ENCODE data around the gene SRSF2.
"Not testable (repeated sequence)": the region's sequence is repeated elsewhere in the genome, so short reads cannot be mapped to it uniquely, and the experiment has no call there.

Gene SRSF2, protein sequence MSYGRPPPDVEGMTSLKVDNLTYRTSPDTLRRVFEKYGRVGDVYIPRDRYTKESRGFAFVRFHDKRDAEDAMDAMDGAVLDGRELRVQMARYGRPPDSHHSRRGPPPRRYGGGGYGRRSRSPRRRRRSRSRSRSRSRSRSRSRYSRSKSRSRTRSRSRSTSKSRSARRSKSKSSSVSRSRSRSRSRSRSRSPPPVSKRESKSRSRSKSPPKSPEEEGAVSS

DNA sequence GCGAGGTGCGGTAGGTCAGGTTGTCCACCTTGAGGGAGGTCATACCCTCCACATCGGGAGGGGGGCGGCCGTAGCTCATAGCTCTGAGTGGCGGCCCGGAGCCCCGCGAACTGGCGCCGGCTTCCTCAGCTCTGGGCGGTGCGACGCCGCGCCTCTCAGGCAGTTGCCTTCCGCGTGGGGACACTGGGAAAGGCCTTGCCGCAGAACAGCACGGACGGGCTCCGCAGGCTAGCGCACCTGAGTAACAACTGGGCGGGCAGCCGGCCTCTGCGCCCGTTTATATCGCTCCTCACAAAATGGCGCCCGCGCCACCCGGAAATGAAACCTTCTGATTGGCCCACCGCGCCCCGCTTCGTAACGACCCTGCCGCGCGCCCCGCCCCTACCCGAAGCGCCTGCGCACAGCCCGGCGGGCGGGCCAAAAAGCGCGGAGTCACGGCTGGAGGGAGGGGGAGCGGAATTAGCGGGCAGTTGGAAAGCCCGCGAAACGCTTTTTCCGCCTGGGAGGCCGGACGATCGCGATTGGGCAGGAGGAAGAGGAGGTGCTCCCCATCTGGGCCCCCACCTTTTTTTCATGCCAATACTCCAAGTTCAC is at the start of gene SRSF2:
Gene SRSF2 (minus strand): TSS at position 250 of the 594 bp plus-strand sequence. CDS start 171 bp downstream, at position 79.
- peak; percentile 99 for DNase-seq

DNA sequence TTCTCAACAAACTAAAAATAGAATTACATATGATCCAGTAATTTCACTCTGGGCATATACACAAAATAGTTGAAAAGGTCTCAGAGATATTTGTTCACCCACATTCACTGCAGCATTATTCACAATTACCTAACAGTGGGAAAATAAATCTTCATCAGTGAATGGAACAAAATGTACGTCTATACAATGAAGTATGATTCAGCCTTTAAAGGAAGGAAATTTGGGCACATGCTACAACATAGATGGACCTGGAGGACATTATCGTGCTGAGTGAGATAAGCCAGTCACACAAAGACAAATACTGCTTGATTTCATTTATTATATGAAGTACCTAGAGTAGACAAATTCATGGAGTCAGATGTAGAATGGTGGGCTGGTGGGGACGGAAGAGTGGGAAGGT is 47.8 kb upstream of the SRSF2 start:
- no peak for DNase-seq

DNA sequence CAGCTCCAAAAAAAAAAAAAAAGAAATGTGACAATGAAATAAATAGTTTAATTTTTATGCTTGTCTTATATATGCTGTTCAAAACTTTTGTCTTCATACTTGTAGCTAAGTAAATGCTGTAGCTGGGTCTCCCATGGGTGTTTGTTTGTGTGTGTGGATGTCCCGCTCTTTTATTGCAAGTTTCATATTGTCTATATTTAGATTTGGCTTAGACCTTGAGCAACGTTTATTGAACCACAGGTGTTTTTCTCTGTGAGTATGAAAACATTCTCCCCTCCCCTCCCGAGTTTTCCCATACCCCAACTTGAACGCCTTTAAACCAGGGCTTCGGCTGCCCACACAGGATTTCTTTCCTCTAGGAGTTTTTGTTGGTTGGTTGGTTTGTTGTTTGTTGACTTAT is 46.0 kb upstream of the SRSF2 start:
- DNase-seq = no peak

DNA sequence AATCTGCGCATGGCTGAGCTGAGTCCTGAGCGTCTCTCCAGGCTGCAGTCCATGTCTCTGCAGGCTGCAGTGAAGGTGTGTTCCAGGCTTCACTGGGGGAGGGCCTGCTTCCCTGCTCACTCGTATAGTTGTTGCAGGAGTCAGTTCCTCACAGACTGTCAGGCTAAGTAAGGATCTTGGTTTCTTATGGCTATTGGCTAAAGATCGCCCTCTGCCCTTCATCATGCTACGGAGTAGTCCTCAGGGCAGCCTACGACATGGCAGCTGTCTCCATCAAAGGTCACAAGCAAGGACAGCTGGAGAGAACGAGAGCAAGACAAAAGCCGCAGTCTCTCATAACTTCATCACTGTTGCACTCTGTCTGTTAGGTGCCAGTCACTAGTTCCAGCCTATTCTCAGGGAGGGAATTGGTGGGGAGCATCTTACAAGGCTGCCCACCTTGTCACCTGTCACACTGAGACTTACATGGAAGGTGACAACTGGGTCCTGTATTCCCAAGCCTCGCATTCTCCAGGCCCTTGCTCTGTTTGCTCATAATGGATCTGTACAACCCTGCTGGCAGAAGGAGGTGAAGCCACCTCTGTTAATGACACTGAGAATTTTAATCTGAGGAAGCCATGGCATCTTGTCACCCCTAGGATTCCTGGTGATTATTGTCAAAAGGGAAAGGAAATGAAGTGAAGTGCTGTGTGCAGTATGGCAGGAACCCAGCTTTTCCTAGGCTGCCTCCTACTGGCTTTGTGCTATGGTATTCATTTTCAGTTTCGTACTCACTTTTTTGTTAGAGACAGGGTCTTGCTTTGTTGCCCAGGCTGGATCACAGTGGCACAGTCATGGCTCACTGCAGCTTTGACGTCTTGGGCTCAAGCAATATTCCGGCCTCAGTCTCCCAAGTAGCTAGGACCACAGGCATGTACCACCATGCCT is 44.2 kb upstream of the SRSF2 start:
- peak; percentile 25 for DNase-seq

DNA sequence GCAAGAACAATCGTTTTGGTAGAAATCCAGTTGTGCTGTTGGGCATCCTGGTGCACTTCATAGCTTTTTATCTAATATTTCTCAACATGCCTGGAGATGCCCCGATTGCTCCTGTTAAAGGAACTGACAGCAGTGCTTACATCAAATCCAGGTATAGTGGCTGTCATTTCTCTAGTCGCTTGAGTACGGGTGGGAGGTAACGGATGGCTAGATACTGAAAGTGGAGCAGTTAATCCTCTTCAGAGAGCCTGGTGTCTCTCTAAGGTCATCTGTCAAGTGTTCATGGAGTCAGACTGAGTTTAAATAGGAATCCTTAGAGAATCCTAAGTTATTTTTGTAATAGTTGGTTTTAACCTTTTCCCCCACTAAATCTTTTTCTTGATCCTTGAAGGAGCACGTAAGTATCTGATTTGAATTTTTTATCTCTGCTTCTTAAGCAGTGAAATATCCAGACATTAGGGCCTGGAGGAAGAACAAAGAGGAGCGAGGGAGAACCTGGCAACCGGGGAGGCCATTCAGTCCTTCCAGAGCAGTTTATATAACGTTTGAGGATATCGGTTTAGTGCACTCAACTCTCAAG is 38.0 kb upstream of the SRSF2 start:
- DNase-seq = no peak

DNA sequence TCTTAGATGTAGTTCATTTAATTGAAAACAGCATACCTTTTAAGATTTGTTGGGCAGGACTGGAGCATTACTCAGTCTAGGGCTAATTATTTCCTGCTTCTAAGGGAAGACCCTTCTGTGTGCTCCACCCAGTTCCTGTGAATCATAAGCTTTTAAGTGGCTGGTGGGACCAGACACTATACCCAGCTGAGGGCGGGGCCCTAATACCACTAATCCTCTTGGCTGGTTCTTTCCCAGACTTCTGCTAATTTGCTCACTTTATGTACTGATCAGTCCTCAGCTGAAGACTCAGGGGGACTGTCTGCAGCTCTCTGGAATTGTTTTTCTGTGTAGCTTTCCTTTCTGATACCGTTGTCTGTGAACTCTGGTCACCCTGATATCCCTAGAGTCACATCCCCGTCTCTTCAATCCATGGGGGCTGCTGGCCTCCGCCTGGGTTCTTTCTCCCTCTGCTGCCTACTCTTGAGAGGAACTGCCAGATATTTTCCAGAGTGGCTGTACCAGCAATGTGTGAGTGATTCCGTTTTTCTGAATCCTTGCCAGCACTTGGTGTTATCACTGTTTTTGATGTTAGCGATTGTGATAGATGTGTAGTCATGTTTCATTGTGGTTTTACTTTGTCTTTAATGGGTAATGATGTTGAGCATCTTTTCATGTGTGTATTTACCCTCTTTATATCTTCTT is 35.9 kb upstream of the SRSF2 start:
- DNase-seq = peak; percentile 76

DNA sequence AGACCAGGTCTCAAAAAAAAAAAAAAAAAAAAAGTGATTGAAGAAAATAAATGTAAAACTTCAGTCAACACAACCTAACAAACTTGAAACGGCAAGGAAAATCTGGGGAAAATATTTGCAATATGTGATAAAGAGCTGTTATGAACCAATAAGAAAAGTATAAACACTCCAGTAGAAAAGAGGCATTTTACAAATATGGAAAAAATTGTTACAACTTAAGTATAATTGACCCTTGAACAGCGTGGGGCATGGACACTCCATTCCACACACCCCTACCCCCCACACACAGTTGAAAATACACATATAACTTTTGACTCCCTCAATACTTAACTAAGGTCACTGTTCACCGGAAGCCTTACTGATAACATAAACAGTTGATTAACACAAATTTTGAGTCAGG is 21.4 kb upstream of the SRSF2 start:
- DNase-seq = no peak

DNA sequence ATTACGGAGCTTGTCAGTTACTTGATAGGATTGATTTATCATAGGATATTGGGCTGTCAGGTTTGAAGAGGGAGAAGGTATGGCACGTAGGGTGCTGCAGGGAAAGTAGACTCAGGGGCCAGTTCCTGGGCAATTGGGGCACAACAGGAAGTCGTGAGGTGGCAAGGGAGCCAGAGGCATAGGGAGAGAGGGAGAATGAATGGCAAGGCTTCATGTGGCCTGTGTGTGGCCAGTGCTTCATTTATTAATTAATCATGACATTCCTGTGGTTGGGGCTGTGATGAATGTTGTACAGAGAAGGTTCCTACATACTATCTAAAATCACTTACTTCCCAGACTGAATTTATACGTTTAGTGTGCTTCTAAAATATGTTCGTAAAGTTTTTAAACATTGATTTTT is 20.1 kb upstream of the SRSF2 start:
- no peak for DNase-seq

DNA sequence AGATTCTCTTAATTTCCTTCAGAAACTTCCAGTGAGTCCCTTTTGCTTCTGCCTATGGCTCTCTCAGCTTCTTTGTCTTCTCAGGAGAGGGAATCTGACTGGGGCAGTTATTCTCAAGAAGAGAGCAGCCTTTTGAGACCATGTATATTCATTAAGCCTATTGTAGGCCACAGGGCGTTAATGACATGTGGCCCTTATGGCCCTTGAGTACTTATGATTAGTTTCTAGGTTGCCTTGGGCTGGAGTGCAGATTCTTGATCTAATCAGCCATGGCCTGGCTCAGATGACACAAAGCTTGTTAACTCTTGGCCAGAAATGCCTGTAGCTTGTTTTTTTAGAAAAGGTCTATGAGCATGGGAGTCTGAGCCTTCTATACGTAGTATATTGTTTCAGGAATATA is 18.2 kb upstream of the SRSF2 start:
- DNase-seq = no peak

DNA sequence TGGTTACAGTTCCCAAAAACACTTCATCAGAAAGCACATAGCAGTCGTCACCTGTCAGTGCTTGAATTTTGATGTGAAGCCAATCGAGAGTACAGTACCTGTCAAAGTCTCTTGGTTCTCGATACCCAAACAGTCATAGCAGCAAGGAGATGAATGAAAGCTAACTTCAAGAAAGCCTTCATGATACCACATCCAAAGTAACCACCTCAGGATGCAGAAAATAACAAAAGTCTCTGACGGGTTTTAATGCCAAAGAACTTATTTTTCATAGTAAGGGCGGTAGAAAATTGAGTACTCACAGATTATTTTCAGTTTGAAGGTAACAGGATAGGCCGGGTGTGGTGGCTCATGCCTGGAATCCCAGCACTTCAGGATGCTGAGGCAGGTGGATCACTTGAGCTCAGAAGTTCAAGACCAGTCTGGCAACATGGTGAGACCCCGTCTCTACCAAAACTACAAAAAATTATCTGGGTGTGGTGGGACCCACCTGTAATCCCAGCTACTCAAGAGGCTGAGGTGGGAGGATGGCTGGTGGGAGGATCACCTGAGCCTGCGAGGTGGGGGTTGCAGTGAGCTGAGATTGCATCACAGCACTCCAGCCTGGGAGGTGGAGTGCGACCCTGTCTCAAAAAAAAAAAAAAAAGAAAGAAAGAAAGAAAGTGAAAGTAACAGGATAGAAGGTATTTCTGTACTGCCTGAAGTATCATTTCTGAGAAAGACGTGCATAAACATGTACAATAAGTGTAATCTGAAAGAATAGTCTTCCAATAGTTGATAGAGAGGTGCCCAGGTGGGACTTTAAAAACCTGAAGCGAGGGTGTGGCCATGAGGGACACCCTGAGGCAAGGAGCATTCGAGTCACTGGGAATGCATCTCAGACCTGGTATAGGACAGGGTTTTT is 16.2 kb upstream of the SRSF2 start:
- peak; percentile 62 for DNase-seq

DNA sequence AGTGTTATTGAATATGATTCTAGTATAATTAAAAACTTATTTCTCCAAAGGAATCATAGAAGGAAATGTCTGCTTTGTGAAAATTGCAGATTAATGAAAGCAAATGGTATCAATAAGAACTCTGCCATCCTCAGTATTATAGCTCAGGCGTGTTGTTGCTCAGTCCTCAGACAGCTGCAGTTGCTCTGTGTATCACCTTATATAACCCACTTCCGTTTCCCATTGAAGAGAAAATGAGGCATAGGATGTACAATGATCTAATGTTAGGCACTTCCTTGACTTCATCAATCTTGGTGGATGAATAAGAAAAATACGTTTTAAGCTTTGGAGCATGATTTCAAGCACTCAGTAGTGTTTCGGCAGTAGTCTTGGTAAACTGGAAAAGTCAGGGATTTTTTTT is 14.9 kb upstream of the SRSF2 start:
- DNase-seq = peak; percentile 67

DNA sequence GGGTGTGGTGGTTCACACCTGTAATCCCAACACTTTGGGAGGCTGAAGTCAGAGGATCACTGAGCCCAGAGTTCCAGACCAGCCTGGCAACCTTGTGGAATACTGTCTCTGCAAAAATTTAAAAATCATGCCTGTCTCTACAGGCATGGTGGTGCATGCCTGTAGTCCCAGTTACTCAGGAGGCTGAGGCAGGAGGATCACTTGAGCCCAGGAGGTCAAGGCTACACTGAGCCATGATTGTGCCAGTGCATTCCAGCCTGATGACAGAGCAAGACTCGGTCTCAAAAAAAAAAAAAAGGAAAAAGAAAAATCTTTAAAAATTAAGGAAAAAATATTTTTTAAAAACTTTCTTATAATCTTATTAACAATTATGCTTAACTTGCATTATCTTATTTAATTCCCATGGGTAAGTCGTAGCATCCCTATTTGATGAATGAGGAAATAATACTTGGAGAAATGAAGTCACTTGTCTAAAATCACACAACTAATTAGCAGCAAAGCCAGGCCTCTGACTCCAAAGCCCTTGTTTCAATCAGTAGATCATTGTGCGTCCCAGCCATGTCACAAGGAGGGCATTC is 14.4 kb upstream of the SRSF2 start:
- no peak for DNase-seq

DNA sequence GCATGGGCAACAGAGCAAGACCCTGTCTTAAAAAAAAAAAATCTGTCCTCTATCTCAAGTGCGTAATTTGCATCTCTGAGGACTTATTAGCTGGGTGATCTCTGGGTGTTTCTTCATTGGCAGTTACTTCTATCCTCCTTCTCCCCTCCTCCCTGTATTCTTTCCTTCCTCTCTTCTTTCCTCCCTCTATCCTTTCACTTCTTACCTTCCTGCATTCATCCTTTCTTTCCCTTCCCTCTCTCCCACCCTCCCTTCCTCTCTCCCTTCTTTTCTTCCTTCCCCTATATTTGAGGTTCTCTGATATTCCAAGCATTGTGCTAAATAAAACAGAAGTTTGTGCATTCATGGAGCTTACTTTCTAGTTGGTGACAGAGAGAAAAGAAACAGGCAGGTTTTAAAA is 11.5 kb upstream of the SRSF2 start:
- DNase-seq = no peak

DNA sequence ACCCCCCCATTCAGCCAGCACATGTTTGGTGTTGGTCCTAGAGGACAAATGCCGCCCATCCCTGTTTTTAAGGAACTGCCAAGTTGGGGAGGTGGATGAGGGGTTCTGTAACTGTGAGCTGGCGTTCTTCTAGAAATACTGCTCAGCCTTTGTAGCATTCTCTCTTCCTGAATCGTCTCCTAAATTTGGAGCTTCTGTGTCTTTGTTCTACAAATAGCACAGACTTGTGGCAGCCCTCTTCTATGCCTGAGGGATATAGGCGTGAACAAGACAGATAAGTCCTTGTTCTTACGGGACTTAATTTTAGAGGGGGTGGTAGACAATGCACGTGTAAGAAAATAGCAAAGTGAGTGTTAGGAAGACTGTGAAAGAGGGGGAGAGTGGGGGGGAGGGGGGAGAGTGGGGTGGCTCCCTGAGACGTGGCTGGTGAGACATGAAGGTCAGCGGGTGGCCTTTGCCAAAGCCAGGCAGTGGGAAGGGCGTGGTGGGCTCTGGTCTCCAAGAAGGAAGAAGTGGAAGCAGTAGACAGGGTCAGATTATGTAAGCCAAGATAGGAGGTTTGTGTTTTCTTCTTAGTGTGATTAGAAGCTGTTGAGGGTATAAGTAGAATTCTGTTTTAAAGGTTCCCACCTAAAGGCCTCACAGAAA is 10.7 kb upstream of the SRSF2 start:
- DNase-seq = no peak

DNA sequence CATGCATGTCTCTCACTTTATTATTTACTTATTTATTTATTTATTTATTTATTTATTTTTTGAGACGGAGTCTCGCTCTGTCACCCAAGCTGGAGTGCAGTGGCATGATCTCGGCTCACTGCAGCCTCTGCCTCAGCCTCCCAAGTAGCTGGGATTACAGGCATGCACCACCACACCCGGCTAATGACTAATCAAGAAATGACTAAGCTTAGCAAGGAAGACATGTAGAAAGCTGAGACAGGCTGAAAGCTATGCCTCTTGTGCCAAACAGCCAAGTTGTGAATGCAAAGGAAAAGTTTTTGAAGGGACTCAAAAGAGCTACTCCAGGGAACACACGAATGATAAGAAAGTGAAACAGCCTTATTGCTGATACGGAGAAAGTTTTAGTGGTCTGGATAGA is 8.7 kb upstream of the SRSF2 start:
- not testable (repeated sequence) for DNase-seq

DNA sequence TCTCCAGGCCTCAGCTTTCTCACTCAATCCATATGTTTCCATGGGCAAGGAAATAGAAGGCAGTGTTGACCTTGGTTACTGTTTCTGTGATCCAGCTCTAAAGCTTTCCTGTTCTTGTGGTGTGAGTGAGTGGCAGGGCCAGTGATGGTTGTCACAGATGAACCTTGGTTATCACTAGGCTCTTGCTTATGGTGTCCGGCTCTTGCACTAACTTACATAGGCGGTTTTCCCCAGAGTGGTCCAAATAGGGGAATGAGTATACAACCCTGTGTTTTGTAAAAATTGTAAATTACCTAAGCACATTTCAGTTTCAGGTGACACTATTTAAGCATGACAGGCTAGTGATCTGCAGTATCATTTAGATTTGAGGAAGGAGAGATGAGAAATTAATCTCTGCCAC is 7.6 kb upstream of the SRSF2 start:
- DNase-seq = no peak

DNA sequence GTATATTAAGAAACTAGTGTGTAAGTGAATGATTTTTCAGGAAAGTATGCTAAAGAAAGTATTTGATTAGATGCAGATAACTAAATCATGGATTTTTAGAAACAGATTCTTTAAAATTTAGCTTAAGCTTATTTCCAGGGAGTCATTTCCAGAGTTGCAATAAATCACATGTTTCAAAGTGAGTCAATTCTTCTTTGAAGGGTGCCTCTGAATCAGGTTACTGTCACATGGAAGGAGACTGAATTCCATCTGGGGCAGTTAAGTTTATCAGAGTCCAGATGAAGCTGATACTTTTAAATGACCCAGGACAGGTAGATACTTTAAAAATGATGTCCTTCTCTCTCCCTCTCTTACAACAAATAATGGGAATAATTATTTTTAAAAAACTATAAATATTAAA is 5.8 kb upstream of the SRSF2 start:
- DNase-seq = no peak

DNA sequence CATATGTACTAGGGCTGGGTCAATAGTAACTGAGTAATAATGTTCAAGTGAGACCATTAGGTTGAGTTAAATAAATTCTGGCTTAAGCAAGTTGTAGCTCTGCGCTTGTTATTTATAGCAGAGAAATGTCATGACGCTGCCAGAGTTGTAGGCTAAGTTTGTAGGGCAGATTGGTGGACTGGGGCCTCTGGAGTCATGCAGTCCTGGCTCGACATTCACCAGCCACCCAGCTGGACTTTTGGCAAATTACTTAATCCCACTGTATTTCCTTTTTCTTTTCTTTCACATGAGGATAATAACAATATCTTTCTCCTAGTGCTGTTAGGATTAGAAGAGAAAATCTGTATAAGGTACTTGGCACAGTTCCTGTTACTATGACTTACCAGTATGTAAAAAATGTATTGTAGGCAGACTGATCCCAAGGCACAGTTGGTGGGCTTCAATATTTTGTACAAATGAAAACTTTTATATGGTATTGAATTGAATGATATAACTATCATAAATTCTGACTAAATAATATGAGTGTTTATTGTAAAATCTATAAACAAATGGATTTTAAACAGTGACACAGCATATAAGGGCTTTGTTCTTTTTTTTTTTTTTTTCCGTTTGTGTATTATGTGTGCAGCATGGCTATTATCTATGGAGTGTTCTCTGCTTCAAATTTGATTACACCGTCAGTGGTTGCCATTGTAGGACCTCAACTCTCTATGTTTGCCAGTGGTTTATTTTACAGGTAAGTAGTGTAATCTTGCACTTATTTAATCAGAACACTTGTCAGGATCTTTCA is 3.4 kb upstream of the SRSF2 start:
- DNase-seq = no peak

DNA sequence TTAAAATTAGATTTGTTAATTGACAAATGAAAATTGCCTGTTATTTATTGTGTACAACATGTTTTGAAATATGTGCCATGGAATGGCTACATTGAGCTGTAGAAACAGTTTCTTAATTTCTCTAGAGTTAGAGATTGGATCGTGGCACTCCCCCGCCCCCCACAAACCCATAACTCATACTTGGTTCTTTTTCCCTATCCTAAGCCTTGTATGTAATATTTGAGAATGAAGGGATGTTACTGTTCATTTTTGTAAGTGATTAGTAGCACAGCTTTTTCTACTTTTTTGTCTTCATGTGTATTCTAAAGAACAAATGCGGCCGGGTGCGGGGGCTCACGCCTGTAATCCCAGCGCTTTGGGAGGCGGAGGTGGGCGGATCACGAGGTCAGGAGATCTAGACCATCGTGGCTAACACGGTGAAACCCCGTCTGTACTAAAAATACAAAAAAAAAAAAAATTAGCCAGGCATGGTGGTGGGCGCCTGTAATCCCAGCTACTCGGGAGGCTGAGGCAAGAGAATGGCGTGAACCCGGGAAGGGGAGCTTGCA is 2.5 kb upstream of the SRSF2 start:
- DNase-seq = not testable (repeated sequence)

DNA sequence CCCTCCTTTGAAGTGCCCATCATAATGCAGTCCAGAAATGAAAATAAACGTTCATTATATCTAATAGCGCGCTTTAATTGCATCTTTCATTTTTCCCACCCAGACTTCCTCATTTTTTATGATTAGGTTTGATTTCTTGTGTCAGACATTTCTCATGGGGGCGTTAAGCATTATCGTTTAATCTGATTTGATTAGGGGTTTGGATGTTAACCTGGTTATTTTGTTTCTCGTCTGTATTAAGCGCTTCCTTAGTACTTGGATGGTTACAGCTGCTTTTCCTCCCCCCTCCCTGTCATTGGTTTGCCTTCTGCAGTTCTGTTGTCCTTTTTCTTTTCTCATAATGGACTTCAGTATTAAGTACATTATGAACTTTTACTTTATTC is 1.3 kb upstream of the SRSF2 start:
- no peak for DNase-seq

Data from CD4-positive, alpha-beta T cell treated with Interleukin-21 for 1 hour (primary cell).